ENCODE measurements around the gene CACNG4. TPM values are rescaled to one million over a fixed set of nuclear protein-coding genes. Genes with fewer than 3 reads are reported as not detected.

CACNG4 gene
- total RNA-seq, 1 donor from 2014 or later, result 0.74 TPM

DNA sequence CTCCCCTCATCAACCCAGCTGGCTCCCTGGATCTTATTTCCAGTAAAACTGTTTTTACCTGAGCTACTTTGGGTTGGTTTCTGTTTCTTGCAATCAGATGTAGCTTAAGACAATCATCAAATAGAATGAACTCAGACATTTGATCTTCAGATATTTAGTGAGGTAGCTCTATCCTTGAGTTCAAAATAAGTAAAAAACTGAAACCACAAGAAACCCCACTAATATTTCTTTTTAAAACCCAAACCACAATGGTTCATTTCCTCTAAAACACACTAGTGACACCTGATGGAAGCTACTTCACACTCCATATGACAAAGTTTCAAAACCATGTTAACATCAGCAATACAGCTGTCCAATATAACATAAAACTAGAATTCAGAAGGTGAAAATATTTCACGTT, 117.6 kb downstream of the CACNG4 start:
- intact Hi-C loops (cut with DNase I), result no loop called here
- Histone ChIP-seq H3K27ac (no peak overlapping the region), H3K4me3 (no peak overlapping the region), H3K4me1 (no peaks in the 10 kb centered on the region), H3K27me3 (no peaks in the 10 kb centered on the region), H3K9me3 (no peaks in the 10 kb centered on the region), H3K36me3 (peaks cover 0 to 25% of the 10 kb centered on the region in 2 donors)
- no peak for TF ChIP-seq POLR2A (IDR thresholded peaks at IDR 0.05)
- TF ChIP-seq, protein P1, sequence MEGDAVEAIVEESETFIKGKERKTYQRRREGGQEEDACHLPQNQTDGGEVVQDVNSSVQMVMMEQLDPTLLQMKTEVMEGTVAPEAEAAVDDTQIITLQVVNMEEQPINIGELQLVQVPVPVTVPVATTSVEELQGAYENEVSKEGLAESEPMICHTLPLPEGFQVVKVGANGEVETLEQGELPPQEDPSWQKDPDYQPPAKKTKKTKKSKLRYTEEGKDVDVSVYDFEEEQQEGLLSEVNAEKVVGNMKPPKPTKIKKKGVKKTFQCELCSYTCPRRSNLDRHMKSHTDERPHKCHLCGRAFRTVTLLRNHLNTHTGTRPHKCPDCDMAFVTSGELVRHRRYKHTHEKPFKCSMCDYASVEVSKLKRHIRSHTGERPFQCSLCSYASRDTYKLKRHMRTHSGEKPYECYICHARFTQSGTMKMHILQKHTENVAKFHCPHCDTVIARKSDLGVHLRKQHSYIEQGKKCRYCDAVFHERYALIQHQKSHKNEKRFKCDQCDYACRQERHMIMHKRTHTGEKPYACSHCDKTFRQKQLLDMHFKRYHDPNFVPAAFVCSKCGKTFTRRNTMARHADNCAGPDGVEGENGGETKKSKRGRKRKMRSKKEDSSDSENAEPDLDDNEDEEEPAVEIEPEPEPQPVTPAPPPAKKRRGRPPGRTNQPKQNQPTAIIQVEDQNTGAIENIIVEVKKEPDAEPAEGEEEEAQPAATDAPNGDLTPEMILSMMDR (IDR thresholded peaks at IDR 0.05), result no peak
- TF ChIP-seq POLR2AphosphoS5 (IDR thresholded peaks at IDR 0.05; ENCODE audit: insufficient read depth in 1 of 2, low read depth in 1 of 2), result no peak
- no peak for DNase-seq (ENCODE audit: extremely low spot score in 2 of 2)

Other genes starting within 250 kb of the CACNG4 start
- gene CACNG5, start 129.6 kb upstream of the CACNG4 start, total RNA-seq, result not detected
- gene CACNG1, start 79.8 kb downstream of the CACNG4 start, total RNA-seq, result not detected

Measured in vagina (tissue), 2 donors.